Activated CD4-positive, alpha-beta T cell treated with anti-CD3 and anti-CD28 coated beads, Interleukin-10, Interleukin-2, amounts not matched to agents 100 ng/mL and 50 ng/mL, durations not matched to agents 16 hours and 8 hours (primary cell): ENCODE measurements around the gene TAF4.
"Not testable (repeated sequence)": the region's sequence is repeated elsewhere in the genome, so short reads cannot be mapped to it uniquely, and the experiment has no call there.

Experiments used
- DNase-seq: peaks from one replicate; pipeline ENCODE4 v3.0.0-alpha.2; 2020

TAF4 gene

GRCh38 chr20:61997891-61998290, 67.8 kb downstream of the TAF4 start:
- no peak for DNase-seq

GRCh38 chr20:61997372-61997771, 68.3 kb downstream of the TAF4 start:
- DNase-seq, result no peak

- DNase-seq, result no peak
Observed at GRCh38 chr20:61994546-61994945, 71.1 kb downstream of the TAF4 start.

- no peak for DNase-seq
Observed at GRCh38 chr20:61993058-61993457, 72.6 kb downstream of the TAF4 start.

- DNase-seq, result no peak
Observed at GRCh38 chr20:61991476-61991875, 74.2 kb downstream of the TAF4 start.

GRCh38 chr20:61990484-61990883, 75.2 kb downstream of the TAF4 start:
- DNase-seq, result no peak

- DNase-seq, result no peak
Observed at GRCh38 chr20:61989741-61990140, 75.9 kb downstream of the TAF4 start.

- no peak for DNase-seq
Observed at GRCh38 chr20:61988665-61989064, 77.0 kb downstream of the TAF4 start.

- DNase-seq, result no peak
Observed at GRCh38 chr20:61986762-61987321, 78.8 kb downstream of the TAF4 start.

GRCh38 chr20:61985096-61985495, 80.6 kb downstream of the TAF4 start:
- DNase-seq, result no peak

GRCh38 chr20:61984431-61984830, 81.2 kb downstream of the TAF4 start:
- DNase-seq, result not testable (repeated sequence)

GRCh38 chr20:61983965-61984364, 81.7 kb downstream of the TAF4 start:
- DNase-seq, result no peak

- DNase-seq, result no peak
Observed at GRCh38 chr20:61982951-61983315, 82.7 kb downstream of the TAF4 start.

GRCh38 chr20:61982191-61982950, 83.3 kb downstream of the TAF4 start:
- no peak for DNase-seq

GRCh38 chr20:61981691-61982090, 84.0 kb downstream of the TAF4 start:
- not testable (repeated sequence) for DNase-seq

- no peak for DNase-seq
Observed at GRCh38 chr20:61980647-61981583, 84.8 kb downstream of the TAF4 start.

- DNase-seq, result no peak
Observed at GRCh38 chr20:61979701-61980635, 85.7 kb downstream of the TAF4 start.

- DNase-seq, result no peak
Observed at GRCh38 chr20:61979090-61979489, 86.6 kb downstream of the TAF4 start.

- no peak for DNase-seq
Observed at GRCh38 chr20:61978491-61978890, 87.2 kb downstream of the TAF4 start.

- DNase-seq, result no peak
Observed at GRCh38 chr20:61977419-61977786, 88.3 kb downstream of the TAF4 start.

- DNase-seq, result no peak
Observed at GRCh38 chr20:61976644-61977418, 88.8 kb downstream of the TAF4 start.

GRCh38 chr20:61976263-61976643, 89.4 kb downstream of the TAF4 start:
- DNase-seq, result no peak
